Inflammatory macrophage treated with lipopolysaccharide for 4 hours (primary cell): ENCODE measurements around the gene PEX3.

ENCODE experiments used
- DNase-seq: peaks from one replicate; pipeline ENCODE4 v3.0.0-alpha.2; 2020

The PEX3 gene

DNA sequence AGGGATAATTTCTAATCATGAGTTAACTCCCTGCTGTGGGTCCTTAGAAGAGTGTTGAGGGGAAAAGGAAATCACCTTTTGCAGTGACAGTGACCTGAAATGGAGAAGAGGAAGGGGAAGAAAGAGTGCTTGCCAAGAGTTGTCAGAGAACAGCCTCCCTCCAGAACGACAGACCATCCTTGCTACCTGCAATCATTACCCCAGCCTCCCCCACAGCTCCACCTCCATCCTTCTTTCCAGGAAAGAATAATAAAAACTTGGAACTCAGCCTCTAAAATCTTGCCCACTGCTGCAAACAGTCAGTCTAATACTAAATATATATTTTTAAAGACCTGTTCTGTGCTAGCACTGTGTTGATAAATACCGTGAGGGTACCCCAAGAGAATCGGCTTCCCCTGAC, 89.6 kb downstream of the PEX3 start:
- DNase-seq, result no peak
